Endothelial cell of umbilical vein (primary cell): ENCODE measurements around the gene ATG101. TPM values are rescaled to one million over a fixed set of nuclear protein-coding genes. Genes with fewer than 3 reads are reported as not detected.

Experiments used
- BruUV-seq: library from RNA; stranded (reverse); fragments of 400-500 nt; replicated peaks from 2 replicates; lab custom pipeline; 2021; lab: Mats Ljungman, UMichigan
- CTCF ChIA-PET: fragments of 300-600, 350-600 bp; sonication (Branson Sonifier 250); formaldehyde crosslinking; loops from one replicate; lab custom pipeline; 2021; ENCODE audit warnings: antibody characterized with exemption, inconsistent platforms; lab: Charles Lee
- POLR2A ChIA-PET: fragments of 300-600, 350-600 bp; sonication (Branson Sonifier 250); formaldehyde crosslinking; loops from one replicate; lab custom pipeline; 2021; ENCODE audit warnings: antibody characterized with exemption, inconsistent platforms; lab: Charles Lee
- DNase-seq: peaks from one replicate; pipeline ENCODE4 v3.0.0-alpha.2; 2011; ENCODE audit warnings: low read depth, low spot score
- FAIRE-seq: peaks from 2 replicates; lab custom pipeline; 2011; peaks lifted over from hg19 to GRCh38; lab: Jason Lieb, UNC
- H2AFZ ChIP-seq: 2 replicates; pipeline ENCODE4 v1.6.0; 2012; ENCODE audit warnings: low read depth, low read length, control low read depth, inconsistent platforms
- H3K27ac ChIP-seq: 2 replicates; pipeline ENCODE4 v1.5.1; 2011; ENCODE audit warnings: low read depth, mild to moderate bottlenecking, control low read depth, low read length, moderate library complexity; ENCODE audit not compliant: insufficient read depth
- H3K27me3 ChIP-seq, 2 experiments: 2 replicates each; pipeline versions ENCODE4 v1.6.0 to v1.6.1; 2011; ENCODE audit warnings: low read length in 2 of 2, mixed read lengths in 1 of 2; ENCODE audit not compliant: control insufficient read depth in 2 of 2, insufficient read depth in 2 of 2
- H3K36me3 ChIP-seq, 2 experiments: 2 replicates in 1 of 2; 3 replicates in 1 of 2; pipeline ENCODE4 v1.5.1; 2011; ENCODE audit warnings: low read length in 2 of 2, mild to moderate bottlenecking in 1 of 2, moderate library complexity in 1 of 2; ENCODE audit not compliant: control insufficient read depth in 2 of 2, insufficient read depth in 2 of 2; ENCODE audit errors: extremely low read depth in 1 of 2
- H3K4me1 ChIP-seq: 3 replicates; pipeline ENCODE4 v1.5.1; 2011; ENCODE audit warnings: mild to moderate bottlenecking, low read length; ENCODE audit not compliant: control insufficient read depth, insufficient read depth; ENCODE audit errors: extremely low read depth
- H3K4me2 ChIP-seq: 2 replicates; pipeline ENCODE4 v1.6.1; 2011; ENCODE audit warnings: low read length, control low read depth, mixed read lengths; ENCODE audit not compliant: insufficient read depth
- H3K4me3 ChIP-seq, 3 experiments: fragments of 200-600 bp in 1 of 3; sonication (generic), shearing (Covaris generic) in 1 of 3; replicated peaks in 1 of 3; 2 replicates each; pipeline ENCODE4 v1.5.1; 2011 to 2016; ENCODE audit warnings: control low read depth in 3 of 3, low read length in 3 of 3, mild to moderate bottlenecking in 2 of 3, inconsistent platforms in 1 of 3, low read depth in 1 of 3, moderate library complexity in 1 of 3; ENCODE audit not compliant: insufficient read depth in 1 of 3
- H3K79me2 ChIP-seq: 2 replicates; pipeline ENCODE4 v1.6.0; 2012; ENCODE audit warnings: low read length, inconsistent platforms; ENCODE audit not compliant: control insufficient read depth, insufficient read depth
- H3K9ac ChIP-seq: replicated peaks from 2 replicates; pipeline ENCODE3; 2011; ENCODE audit warnings: low read length, control low read depth; ENCODE audit not compliant: insufficient read depth; ENCODE audit errors: extremely low read depth
- H3K9me1 ChIP-seq: replicated peaks from 3 replicates; pipeline ENCODE4 v1.6.0; 2011; ENCODE audit warnings: mild to moderate bottlenecking, low read length; ENCODE audit not compliant: control insufficient read depth, insufficient read depth; ENCODE audit errors: extremely low read depth
- H3K9me3 ChIP-seq: replicated peaks from 2 replicates; pipeline ENCODE4 v1.5.1; 2012; ENCODE audit warnings: low read length, inconsistent platforms; ENCODE audit not compliant: control insufficient read depth, insufficient read depth
- H4K20me1 ChIP-seq: replicated peaks from 2 replicates; pipeline ENCODE3; 2011; ENCODE audit warnings: mild to moderate bottlenecking, low read length; ENCODE audit not compliant: control insufficient read depth, insufficient read depth; ENCODE audit errors: extremely low read depth
- FOS ChIP-seq: IDR thresholded peaks from 2 replicates; pipeline ENCODE4 v1.6.1; 2011; ENCODE audit warnings: mild to moderate bottlenecking, low read length, moderate library complexity, borderline replicate concordance; ENCODE audit not compliant: insufficient read depth
- GATA2 ChIP-seq: IDR thresholded peaks from 2 replicates; pipeline ENCODE4 v1.7.0; 2011; ENCODE audit warnings: low read depth, mild to moderate bottlenecking, moderate library complexity, mixed read lengths, low read length; ENCODE audit not compliant: insufficient read length, insufficient read depth
- JUN ChIP-seq: IDR thresholded peaks from 2 replicates; pipeline ENCODE4 v1.6.1; 2011; ENCODE audit warnings: borderline replicate concordance, low read depth; ENCODE audit not compliant: insufficient read length, insufficient read depth
- POLR2A ChIP-seq: IDR thresholded peaks from 2 replicates; pipeline ENCODE4 v1.6.1; 2012; ENCODE audit warnings: low read depth, mild to moderate bottlenecking, control low read depth, low read length
- POLR2AphosphoS5 ChIP-seq: IDR thresholded peaks from 2 replicates; pipeline ENCODE4 v1.6.1; 2012; ENCODE audit warnings: low read depth, mild to moderate bottlenecking, control low read depth, low read length, moderate library complexity; ENCODE audit not compliant: insufficient read depth
- dilution Hi-C: fragments of 300-500 bp; cut with MboI; formaldehyde crosslinking; loops from one replicate; pipeline ENCODE4 v1.15.0; 2019; ENCODE audit warnings: low sequenced_read_pairs; ENCODE audit not compliant: extremely low pct_ligation_motif_present
- intact Hi-C: fragments of 100-400 bp; cut with micrococcal nuclease; formaldehyde crosslinking; loops from one replicate; pipeline ENCODE4 v1.10.0; 2022
- polyA plus RNA-seq, 4 experiments: library from polyadenylated mRNA; depleted of rRNA in 3 of 4; stranded (reverse) in 3 of 4; unstranded in 1 of 4; fragments of >200 nt; gene quantifications; 2 replicates each; pipeline versions ENCODE4 v1.2.1 to v1.2.3, GENCODE V29; 2011 to 2012; ENCODE audit warnings: missing spikeins in 1 of 4
- total RNA-seq: library from RNA; stranded (reverse); gene quantifications from 2 replicates; pipeline ENCODE4 v1.2.3, GENCODE V29; 2021
- TF ChIP-seq, protein P1 (sequence below): IDR thresholded peaks from 2 replicates; pipeline ENCODE4 v1.6.1; 2011; ENCODE audit not compliant: insufficient read depth, insufficient read length

Gene ATG101
- total and polyA plus RNA-seq, 2 donors (not counting 3 experiments of a cell fraction or from before 2014, with no cell fraction given), result 41.6 to 78.4 TPM

DNA sequence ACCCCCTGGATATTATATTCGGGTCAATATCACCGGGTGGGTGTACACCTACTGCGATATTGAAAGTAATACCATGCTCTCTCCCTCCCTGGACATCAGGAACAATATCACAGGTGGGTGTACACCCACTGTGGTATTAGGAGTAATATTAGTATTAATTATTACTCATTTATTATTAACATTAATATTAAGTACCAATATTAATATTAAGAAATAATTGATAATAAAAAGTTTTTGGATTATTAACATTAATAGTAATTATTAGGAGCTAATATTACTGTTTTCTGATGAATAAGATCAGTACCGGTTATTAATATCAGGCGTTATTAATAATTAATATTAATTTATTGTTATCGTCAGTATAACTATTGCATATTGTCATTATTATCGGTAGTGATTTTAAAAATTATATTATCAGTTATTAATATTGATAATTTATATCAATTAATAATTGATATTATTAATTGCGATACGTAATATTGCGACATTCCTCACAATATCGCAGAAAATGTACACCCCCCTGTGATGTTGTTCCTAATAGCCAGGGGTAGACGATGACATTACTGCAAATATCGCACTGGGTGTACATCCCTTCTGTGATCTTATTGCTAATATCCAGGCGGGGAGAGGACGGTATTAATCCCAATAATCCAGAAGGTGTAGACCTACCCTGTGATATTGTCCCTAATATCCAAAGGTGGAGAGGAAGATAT lies 26.7 kb downstream of the ATG101 start:
- TF ChIP-seq FOS (no peak), POLR2A (no peak), GATA2 (no peak), JUN (no peak), POLR2AphosphoS5 (no peak)
- TF ChIP-seq, protein P1, sequence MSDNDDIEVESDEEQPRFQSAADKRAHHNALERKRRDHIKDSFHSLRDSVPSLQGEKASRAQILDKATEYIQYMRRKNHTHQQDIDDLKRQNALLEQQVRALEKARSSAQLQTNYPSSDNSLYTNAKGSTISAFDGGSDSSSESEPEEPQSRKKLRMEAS, result no peak
- H3K27ac ChIP-seq, result no peak overlapping the region
- H3K4me2 ChIP-seq, result no peak overlapping the region
- ChIA-PET CTCF (interaction anchor here (0.6 kb wide), 1 partner anchor 19 kb away, joined by 3 read pairs; no protein-coding TSS in a partner anchor), POLR2A (no interaction called here)
- no peaks in the 10 kb centered on the region for H3K36me3 ChIP-seq
- no peaks in the 10 kb centered on the region for H4K20me1 ChIP-seq
- H3K4me3 ChIP-seq, result no peak overlapping the region
- H3K9me1 ChIP-seq, result no peaks in the 10 kb centered on the region
- H3K9ac ChIP-seq, result no peak overlapping the region
- intact Hi-C loops (loop anchor here (2.0 kb wide), 1 partner anchor 70 kb away; no protein-coding TSS in a partner anchor), dilution Hi-C loops (no loop called here)
- no peaks in the 10 kb centered on the region for H3K9me3 ChIP-seq
- no peak overlapping the region for H2AFZ ChIP-seq
- no peak for FAIRE-seq
- no TSS peak for BruUV-seq
- H3K79me2 ChIP-seq, result no peaks in the 10 kb centered on the region
- H3K4me1 ChIP-seq, result no peaks in the 10 kb centered on the region
- DNase-seq, result no peak
- H3K27me3 ChIP-seq, result peaks cover 4 to 6% of the 10 kb centered on the region in 2 experiments
